CD4-positive, alpha-beta T cell treated with Interleukin-17A for 1 hour (primary cell): ENCODE measurements around the gene ARHGEF28.
A peak's percentile ranks its signal among the peaks of the same experiment; 100 is the strongest.

Source experiments
- DNase-seq: peaks from one replicate; pipeline ENCODE4 v3.0.0-alpha.2; 2020

ARHGEF28 gene

GRCh38 chr5:73625944-73626811, at the start of gene ARHGEF28:
Gene ARHGEF28 (plus strand): TSS chr5:73626196. CDS start chr5:73684852, 58,656 bp downstream.
- peak; percentile 21 for DNase-seq

- DNase-seq: no peak
These were observed 43.5 kb upstream of the ARHGEF28 start for GRCh38 chr5:73582285-73583145.

- DNase-seq: no peak
These were observed 38.1 kb upstream of the ARHGEF28 start for GRCh38 chr5:73587923-73588322.

GRCh38 chr5:73591102-73591695, 34.8 kb upstream of the ARHGEF28 start:
- DNase-seq: peak; percentile 76

GRCh38 chr5:73591698-73592501, 34.1 kb upstream of the ARHGEF28 start:
- no peak for DNase-seq

GRCh38 chr5:73592551-73592950, 33.4 kb upstream of the ARHGEF28 start:
- no peak for DNase-seq

GRCh38 chr5:73596705-73597328, 29.2 kb upstream of the ARHGEF28 start:
- peak; percentile 16 for DNase-seq

GRCh38 chr5:73599380-73599779, 26.6 kb upstream of the ARHGEF28 start:
- no peak for DNase-seq

GRCh38 chr5:73603998-73604397, 22.0 kb upstream of the ARHGEF28 start:
- DNase-seq: peak; percentile 4

GRCh38 chr5:73605223-73606087, 20.5 kb upstream of the ARHGEF28 start:
- DNase-seq: no peak

GRCh38 chr5:73606206-73606753, 19.7 kb upstream of the ARHGEF28 start:
- DNase-seq: no peak

GRCh38 chr5:73607228-73607627, 18.8 kb upstream of the ARHGEF28 start:
- DNase-seq: no peak

- DNase-seq: no peak
These were observed 13.2 kb upstream of the ARHGEF28 start for GRCh38 chr5:73612799-73613198.

- no peak for DNase-seq
These were observed 10.9 kb upstream of the ARHGEF28 start for GRCh38 chr5:73615085-73615484.

- no peak for DNase-seq
These were observed 10.0 kb upstream of the ARHGEF28 start for GRCh38 chr5:73615947-73616346.

- DNase-seq: no peak
These were observed 8.3 kb upstream of the ARHGEF28 start for GRCh38 chr5:73617510-73618279.

GRCh38 chr5:73619606-73620333, 6.2 kb upstream of the ARHGEF28 start:
- DNase-seq: no peak

- no peak for DNase-seq
These were observed 5.7 kb upstream of the ARHGEF28 start for GRCh38 chr5:73620334-73620687.

- no peak for DNase-seq
These were observed 2.9 kb upstream of the ARHGEF28 start for GRCh38 chr5:73623060-73623459.
